IMR-90 (cell line): Measurements from ENCODE around the gene CAT.

Experiments
- BHLHE40 ChIP-seq: fragments of 150-350 bp; IDR thresholded peaks from 2 replicates; pipeline ENCODE4 v1.6.1; 2016; ENCODE audit warnings: mild to moderate bottlenecking, low read depth, low read length
- CEBPB ChIP-seq: IDR thresholded peaks from 2 replicates; pipeline ENCODE4 v1.6.1; 2012; ENCODE audit warnings: low read depth, low read length, improper control_type of control experiment
- MAFK ChIP-seq: IDR thresholded peaks from 2 replicates; pipeline ENCODE4 v1.6.1; 2012; ENCODE audit warnings: low read depth, low read length, improper control_type of control experiment
- NFE2L2 ChIP-seq: fragments of 150-350 bp; IDR thresholded peaks from 2 replicates; pipeline ENCODE4 v1.6.1; 2016; ENCODE audit warnings: low read depth, mild to moderate bottlenecking, low read length
- POLR2A ChIP-seq: IDR thresholded peaks from 2 replicates; pipeline ENCODE4 v1.6.1; 2012; ENCODE audit warnings: mild to moderate bottlenecking, low read depth, low read length
- RAD21 ChIP-seq: IDR thresholded peaks from 2 replicates; pipeline ENCODE4 v1.6.1; 2012; ENCODE audit warnings: low read length, improper control_type of control experiment
- RCOR1 ChIP-seq: IDR thresholded peaks from 2 replicates; pipeline ENCODE4 v1.6.1; 2012; ENCODE audit warnings: mild to moderate bottlenecking, low read length, improper control_type of control experiment; ENCODE audit not compliant: insufficient replicate concordance
- RFX5 ChIP-seq: IDR thresholded peaks from 2 replicates; pipeline ENCODE4 v1.8.0; 2012; ENCODE audit warnings: low read depth, mild to moderate bottlenecking, low read length, moderate library complexity
- SMC3 ChIP-seq: fragments of 150-350 bp; IDR thresholded peaks from 2 replicates; pipeline ENCODE4 v1.6.1; 2016; ENCODE audit warnings: low read depth, mild to moderate bottlenecking, antibody characterized with exemption, low read length, moderate library complexity
- TF ChIP-seq, protein P1 (sequence below): conservative IDR thresholded peaks from 2 replicates; pipeline ENCODE4 v1.5.1; 2012; ENCODE audit warnings: mild to moderate bottlenecking, low read depth, low read length, improper control_type of control experiment

DNA sequence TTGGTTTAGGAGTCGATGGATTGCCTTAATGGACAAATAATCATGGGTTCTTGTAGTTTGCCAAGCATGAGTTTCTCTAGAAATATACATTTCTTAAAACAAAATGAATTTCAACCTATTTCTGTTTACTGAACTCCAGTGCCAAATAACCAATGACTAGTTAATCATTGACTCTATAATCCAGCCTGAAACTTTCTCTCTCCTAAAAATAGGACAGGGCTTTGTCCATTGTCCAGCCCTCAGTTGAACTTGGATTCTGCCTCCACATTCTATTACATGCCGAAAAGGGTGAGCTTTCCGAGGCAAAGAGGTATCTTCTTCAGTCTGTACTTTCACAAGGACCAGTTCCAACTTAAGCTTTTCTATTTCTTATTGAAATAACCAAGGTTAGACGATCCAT is 23.2 kb upstream of the CAT start:
- TF ChIP-seq SMC3 (no peak), RCOR1 (no peak), POLR2A (no peak), MAFK (no peak), CEBPB (no peak), NFE2L2 (no peak), RFX5 (no peak), BHLHE40 (no peak), RAD21 (no peak)
- TF ChIP-seq, protein P1, sequence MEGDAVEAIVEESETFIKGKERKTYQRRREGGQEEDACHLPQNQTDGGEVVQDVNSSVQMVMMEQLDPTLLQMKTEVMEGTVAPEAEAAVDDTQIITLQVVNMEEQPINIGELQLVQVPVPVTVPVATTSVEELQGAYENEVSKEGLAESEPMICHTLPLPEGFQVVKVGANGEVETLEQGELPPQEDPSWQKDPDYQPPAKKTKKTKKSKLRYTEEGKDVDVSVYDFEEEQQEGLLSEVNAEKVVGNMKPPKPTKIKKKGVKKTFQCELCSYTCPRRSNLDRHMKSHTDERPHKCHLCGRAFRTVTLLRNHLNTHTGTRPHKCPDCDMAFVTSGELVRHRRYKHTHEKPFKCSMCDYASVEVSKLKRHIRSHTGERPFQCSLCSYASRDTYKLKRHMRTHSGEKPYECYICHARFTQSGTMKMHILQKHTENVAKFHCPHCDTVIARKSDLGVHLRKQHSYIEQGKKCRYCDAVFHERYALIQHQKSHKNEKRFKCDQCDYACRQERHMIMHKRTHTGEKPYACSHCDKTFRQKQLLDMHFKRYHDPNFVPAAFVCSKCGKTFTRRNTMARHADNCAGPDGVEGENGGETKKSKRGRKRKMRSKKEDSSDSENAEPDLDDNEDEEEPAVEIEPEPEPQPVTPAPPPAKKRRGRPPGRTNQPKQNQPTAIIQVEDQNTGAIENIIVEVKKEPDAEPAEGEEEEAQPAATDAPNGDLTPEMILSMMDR = no peak
